Peyer's patch (tissue), 4 donors: ENCODE results near the gene SNRPA. TPM values are rescaled to one million over a fixed set of nuclear protein-coding genes. Genes with fewer than 3 reads are reported as not detected.

Source experiments
- DNase-seq, 3 donors: peaks; one replicate each; pipeline ENCODE4 v3.0.0-alpha.2; 2017 to 2019
- H3K27ac ChIP-seq, 4 donors: fragments of 200-600 bp; sonication (generic); one replicate each; pipeline ENCODE4 v1.5.1; 2016 to 2019
- H3K27me3 ChIP-seq, 2 donors: fragments of 200-600 bp; sonication (generic); one replicate each; pipeline ENCODE4 v1.5.1; 2019
- H3K36me3 ChIP-seq, 3 donors: fragments of 200-600 bp; sonication (generic); one replicate each; pipeline ENCODE4 v1.5.1; 2016 to 2019
- H3K4me1 ChIP-seq, 4 donors: fragments of 200-600 bp; sonication (generic); one replicate each; pipeline ENCODE4 v1.5.1; 2016 to 2019
- H3K4me3 ChIP-seq, 4 donors: fragments of 200-600 bp; sonication (generic); 1 replicate in 3 of 4; 2 replicates in 1 of 4; pipeline ENCODE4 v1.5.1; 2016 to 2019; ENCODE audit warnings: mild to moderate bottlenecking in 1 of 4
- H3K9me3 ChIP-seq, 4 donors: fragments of 200-600 bp; sonication (generic); one replicate each; pipeline ENCODE4 v1.5.1; 2016 to 2019; ENCODE audit warnings: mild to moderate bottlenecking in 1 of 4
- POLR2A ChIP-seq, 2 donors: fragments of 450-650 bp; IDR thresholded peaks; one replicate each; pipeline ENCODE4 v1.5.1; 2017; ENCODE audit warnings: antibody characterized with exemption in 2 of 2, mild to moderate bottlenecking in 2 of 2, moderate library complexity in 2 of 2
- total RNA-seq, 4 donors: library from RNA; depleted of rRNA; stranded (reverse); fragments of >200 nt; gene quantifications; one replicate each; pipeline ENCODE4 v1.1.0, GENCODE V29; 2016
- TF ChIP-seq, protein P1 (sequence below), 6 experiments: fragments of 450-650 bp in 4 of 6; fragments of 200-600 bp in 2 of 6; sonication (generic) in 1 of 6; IDR thresholded peaks; one replicate each; pipeline ENCODE4 v1.5.1; 2017 to 2019; ENCODE audit warnings: antibody characterized with exemption in 6 of 6, mild to moderate bottlenecking in 3 of 6, moderate library complexity in 1 of 6

Gene SNRPA
- total RNA-seq, 4 donors from 2014 or later: 44.5 to 104 (median 72.1) TPM

DNA sequence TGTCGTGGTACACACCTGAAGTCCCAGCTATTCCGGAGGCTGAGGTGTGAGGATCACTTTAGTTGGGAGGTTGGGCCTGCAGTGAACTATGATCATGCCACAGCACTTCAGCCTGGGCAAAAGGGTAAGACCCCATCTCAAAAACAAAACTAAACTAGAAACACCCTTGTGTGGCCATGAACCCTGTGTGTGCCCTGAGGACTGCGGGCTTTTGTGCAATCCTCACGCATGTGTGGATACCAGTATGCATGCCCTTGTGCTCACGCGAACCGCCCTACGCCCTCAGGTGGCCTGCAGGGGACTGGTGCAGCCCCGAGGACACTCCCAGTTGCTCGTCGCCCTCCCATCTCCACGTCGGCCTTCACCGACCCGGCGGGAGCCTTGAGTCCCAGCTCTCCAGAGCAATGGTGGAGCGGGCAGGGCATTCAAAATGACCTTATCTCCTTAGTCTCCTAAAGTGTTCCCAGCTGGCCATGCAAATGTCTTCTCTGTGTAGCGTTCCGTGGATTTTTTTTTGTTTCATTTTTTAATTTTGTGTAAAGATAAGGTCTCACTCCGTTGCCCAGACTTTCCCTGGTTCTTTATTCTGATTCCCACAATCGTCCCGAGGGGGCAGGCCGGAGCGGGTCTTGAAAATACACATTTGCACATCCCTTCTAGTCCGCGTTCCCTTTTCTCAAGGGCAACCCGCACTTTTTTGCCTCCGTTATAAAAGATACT is 47.1 kb downstream of the SNRPA start:
- peak in 1 of 2 donors; percentile 35 for TF ChIP-seq POLR2A (IDR thresholded peaks at IDR 0.05)
- TF ChIP-seq, protein P1, sequence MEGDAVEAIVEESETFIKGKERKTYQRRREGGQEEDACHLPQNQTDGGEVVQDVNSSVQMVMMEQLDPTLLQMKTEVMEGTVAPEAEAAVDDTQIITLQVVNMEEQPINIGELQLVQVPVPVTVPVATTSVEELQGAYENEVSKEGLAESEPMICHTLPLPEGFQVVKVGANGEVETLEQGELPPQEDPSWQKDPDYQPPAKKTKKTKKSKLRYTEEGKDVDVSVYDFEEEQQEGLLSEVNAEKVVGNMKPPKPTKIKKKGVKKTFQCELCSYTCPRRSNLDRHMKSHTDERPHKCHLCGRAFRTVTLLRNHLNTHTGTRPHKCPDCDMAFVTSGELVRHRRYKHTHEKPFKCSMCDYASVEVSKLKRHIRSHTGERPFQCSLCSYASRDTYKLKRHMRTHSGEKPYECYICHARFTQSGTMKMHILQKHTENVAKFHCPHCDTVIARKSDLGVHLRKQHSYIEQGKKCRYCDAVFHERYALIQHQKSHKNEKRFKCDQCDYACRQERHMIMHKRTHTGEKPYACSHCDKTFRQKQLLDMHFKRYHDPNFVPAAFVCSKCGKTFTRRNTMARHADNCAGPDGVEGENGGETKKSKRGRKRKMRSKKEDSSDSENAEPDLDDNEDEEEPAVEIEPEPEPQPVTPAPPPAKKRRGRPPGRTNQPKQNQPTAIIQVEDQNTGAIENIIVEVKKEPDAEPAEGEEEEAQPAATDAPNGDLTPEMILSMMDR (IDR thresholded peaks at IDR 0.05): peak; percentile 16 to 65 (median 46)
- peak; percentile 78 to 89 (median 88) for DNase-seq

DNA sequence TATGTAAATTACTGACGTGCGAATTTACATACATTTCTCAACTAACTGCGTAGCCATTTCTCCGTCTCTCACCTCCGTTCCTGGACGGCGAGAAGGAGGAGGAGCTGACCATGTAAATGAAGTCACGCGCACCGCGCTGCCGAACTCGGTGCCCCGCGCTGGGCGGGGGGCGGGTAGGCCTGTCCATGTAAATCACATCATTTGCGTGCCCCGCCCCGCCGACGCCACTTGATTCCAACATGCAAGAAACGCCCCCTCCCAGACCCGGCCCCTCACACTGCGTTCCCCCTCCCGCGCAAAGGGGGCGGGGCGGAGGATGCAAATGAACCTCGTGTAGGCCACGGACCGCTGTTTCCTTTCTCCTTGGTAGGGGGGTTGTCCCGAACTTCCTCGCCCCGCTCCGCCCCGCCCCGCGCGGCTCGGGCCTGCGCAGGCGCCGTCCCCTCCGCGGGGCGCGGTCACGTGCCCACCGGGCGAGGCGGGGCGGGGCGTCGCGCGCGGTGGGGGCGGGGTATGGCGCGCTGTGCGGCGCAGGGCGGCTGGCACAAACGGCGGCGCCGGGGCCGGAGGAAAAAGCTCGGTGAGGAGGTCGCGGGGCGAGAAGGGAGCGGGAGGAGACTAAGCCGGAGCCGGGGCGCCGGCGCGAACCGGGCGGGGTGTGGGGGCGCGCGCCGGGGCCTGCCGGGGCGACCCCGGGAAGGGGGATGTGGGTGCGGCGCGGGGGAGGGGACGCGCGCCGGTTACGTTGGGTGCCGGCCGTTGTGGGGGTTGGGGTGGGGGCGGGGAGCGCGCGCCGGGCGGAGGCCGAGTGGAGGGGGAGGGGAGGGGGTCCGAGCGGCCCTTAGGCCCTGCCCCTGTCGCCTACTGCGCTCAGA is 47.9 kb downstream of the SNRPA start, which contains the start of gene EGLN2:
Gene EGLN2, plus strand, starts transcription at position 509 of the 875 bp plus-strand sequence. CDS start 1,382 bp downstream, outside the sequence.
- no peaks in the 10 kb centered on the region for H3K9me3 ChIP-seq
- peak within 1 kb of the TSS; percentile 95 to 98 (median 97) for H3K4me3 ChIP-seq
- TF ChIP-seq POLR2A (IDR thresholded peaks at IDR 0.05): peak; percentile 44 to 66
- TF ChIP-seq, protein P1 (IDR thresholded peaks at IDR 0.05): no peak
- H3K4me1 ChIP-seq: peaks cover 22 to 48% (median 42%) of the 10 kb centered on the region in 4 donors
- H3K27ac ChIP-seq: peak within 1 kb of the TSS; percentile 97 to 98 (median 98)
- peaks cover 0 to 15% (median 0%) of the 10 kb centered on the region in 3 donors for H3K36me3 ChIP-seq
- no peaks in the 10 kb centered on the region for H3K27me3 ChIP-seq
- DNase-seq: peak; percentile 100

More for the DNA sequence above, 47.1 kb downstream of the SNRPA start:
- Histone ChIP-seq H3K9me3 (no peaks in the 10 kb centered on the region), H3K36me3 (peaks cover 0 to 15% (median 0%) of the 10 kb centered on the region in 3 donors), H3K4me3 (peak overlapping the region; percentile 44 to 95 (median 54)), H3K4me1 (peaks cover 18 to 41% (median 34%) of the 10 kb centered on the region in 4 donors), H3K27me3 (no peaks in the 10 kb centered on the region), H3K27ac (peak overlapping the region; percentile 88 to 98 (median 98))

DNA sequence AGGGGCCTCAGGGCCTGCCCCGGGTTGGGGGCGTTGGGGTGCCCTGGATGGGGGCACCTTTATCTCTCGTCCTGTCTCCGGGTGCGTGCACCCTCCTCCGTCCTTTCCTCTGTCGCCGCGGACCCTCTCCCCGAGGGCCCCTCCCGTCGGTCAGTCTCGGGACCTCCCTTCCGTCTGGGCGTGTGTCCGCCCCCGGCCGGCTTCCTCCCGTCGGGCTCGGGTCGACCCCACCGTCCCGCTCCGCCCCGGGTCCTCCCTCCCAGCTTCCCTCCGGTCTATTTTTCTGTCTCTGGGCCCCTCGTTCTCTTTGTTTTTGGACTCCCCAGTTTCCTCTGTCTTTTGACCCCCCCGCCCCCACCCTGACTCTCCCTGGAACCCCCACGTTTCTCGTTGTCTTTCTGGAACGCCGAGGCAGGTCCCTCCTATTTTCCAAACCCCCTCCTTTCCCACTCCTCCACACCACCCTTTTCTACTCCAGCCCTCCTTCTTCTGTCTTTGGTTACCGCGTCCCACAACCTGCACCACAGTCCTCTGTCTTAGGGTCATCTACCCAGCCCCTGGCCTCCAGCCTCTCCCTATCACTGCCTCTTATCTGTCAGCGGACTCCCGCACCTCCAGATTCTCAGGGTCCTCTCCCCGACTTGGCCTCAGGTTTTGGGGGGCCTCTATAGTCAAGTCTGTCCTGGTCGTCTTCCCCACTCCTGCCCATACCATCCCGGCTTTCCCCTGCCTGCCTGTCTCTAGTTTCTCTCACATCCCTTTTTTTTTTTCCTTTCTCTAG is 48.7 kb downstream of the SNRPA start:
- Histone ChIP-seq H3K27me3 (no peaks in the 10 kb centered on the region), H3K4me3 (peak overlapping the region; percentile 95 to 98 (median 97)), H3K4me1 (peaks cover 24 to 56% (median 49%) of the 10 kb centered on the region in 4 donors), H3K36me3 (peaks cover 0 to 12% (median 0%) of the 10 kb centered on the region in 3 donors), H3K9me3 (no peaks in the 10 kb centered on the region), H3K27ac (peak overlapping the region; percentile 97 to 98 (median 98))
- no peak for TF ChIP-seq POLR2A (IDR thresholded peaks at IDR 0.05)
- TF ChIP-seq, protein P1 (IDR thresholded peaks at IDR 0.05): no peak
- DNase-seq: peak in 2 of 3 donors; percentile 43 to 69

DNA sequence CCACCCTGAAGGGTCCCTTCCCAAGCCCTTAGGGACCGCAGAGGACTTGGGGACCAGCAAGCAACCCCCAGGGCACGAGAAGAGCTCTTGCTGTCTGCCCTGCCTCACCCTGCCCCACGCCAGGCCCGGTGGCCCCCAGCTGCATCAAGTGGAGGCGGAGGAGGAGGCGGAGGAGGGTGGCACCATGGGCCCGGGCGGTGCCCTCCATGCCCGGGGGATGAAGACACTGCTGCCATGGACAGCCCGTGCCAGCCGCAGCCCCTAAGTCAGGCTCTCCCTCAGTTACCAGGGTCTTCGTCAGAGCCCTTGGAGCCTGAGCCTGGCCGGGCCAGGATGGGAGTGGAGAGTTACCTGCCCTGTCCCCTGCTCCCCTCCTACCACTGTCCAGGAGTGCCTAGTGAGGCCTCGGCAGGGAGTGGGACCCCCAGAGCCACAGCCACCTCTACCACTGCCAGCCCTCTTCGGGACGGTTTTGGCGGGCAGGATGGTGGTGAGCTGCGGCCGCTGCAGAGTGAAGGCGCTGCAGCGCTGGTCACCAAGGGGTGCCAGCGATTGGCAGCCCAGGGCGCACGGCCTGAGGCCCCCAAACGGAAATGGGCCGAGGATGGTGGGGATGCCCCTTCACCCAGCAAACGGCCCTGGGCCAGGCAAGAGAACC is 49.5 kb downstream of the SNRPA start:
- Histone ChIP-seq H3K27me3 (no peaks in the 10 kb centered on the region), H3K9me3 (no peaks in the 10 kb centered on the region), H3K36me3 (peaks cover 0 to 12% (median 0%) of the 10 kb centered on the region in 3 donors), H3K4me3 (peak overlapping the region; percentile 95 to 98 (median 97)), H3K27ac (peak overlapping the region; percentile 97 to 98 (median 98)), H3K4me1 (peaks cover 28 to 64% (median 56%) of the 10 kb centered on the region in 4 donors)
- no peak for DNase-seq
- TF ChIP-seq, protein P1 (IDR thresholded peaks at IDR 0.05): no peak
- no peak for TF ChIP-seq POLR2A (IDR thresholded peaks at IDR 0.05)
